ENCODE data around the gene SBF2.

- TF ChIP-seq CTCF (IDR thresholded peaks at IDR 0.05) (no peak), POLR2A (IDR thresholded peaks at IDR 0.05) (no peak)
These were observed 320.1 kb downstream of the SBF2 start for GRCh38 chr11:9973921-9974320.

Measured in esophagus squamous epithelium (tissue), 4 donors.